Parathyroid adenoma (tissue), 2 donors: ENCODE results near the gene ASB2.

Experiments used
- H2AFZ ChIP-seq: fragments of 300-600 bp; sonication (generic); one replicate; pipeline ENCODE4 v1.7.0; 2017; ENCODE audit warnings: antibody characterized with exemption, mild to moderate bottlenecking
- H3K27ac ChIP-seq: fragments of 300-600 bp; sonication (generic); one replicate; pipeline ENCODE4 v1.7.0; 2017
- H3K27me3 ChIP-seq: fragments of 300-600 bp; sonication (generic); one replicate; pipeline ENCODE4 v1.7.0; 2017; ENCODE audit warnings: low read length; ENCODE audit not compliant: control insufficient read depth, insufficient read depth
- H3K36me3 ChIP-seq: fragments of 300-600 bp; sonication (generic); one replicate; pipeline ENCODE4 v1.7.0; 2017; ENCODE audit warnings: low read length; ENCODE audit not compliant: control insufficient read depth, insufficient read depth
- H3K4me1 ChIP-seq: fragments of 300-600 bp; sonication (generic); one replicate; pipeline ENCODE4 v1.7.0; 2017; ENCODE audit warnings: control low read depth
- H3K4me2 ChIP-seq: fragments of 300-600 bp; sonication (generic); one replicate; pipeline ENCODE4 v1.7.0; 2017; ENCODE audit warnings: low read length
- H3K4me3 ChIP-seq: fragments of 300-600 bp; sonication (generic); one replicate; pipeline ENCODE4 v1.7.0; 2017; ENCODE audit warnings: low read depth, low read length
- H3K79me2 ChIP-seq: fragments of 300-600 bp; sonication (generic); one replicate; pipeline ENCODE4 v1.7.0; 2017; ENCODE audit warnings: control low read depth
- H3K9ac ChIP-seq: fragments of 300-600 bp; sonication (generic); one replicate; pipeline ENCODE4 v1.7.0; 2017; ENCODE audit warnings: mild to moderate bottlenecking
- H3K9me3 ChIP-seq: fragments of 300-600 bp; sonication (generic); one replicate; pipeline ENCODE4 v1.7.0; 2017; ENCODE audit warnings: low read length; ENCODE audit not compliant: control insufficient read depth
- CTCF ChIP-seq: fragments of 300-600 bp; sonication (generic); IDR thresholded peaks from one replicate; pipeline ENCODE4 v1.7.0; 2017; ENCODE audit warnings: antibody characterized with exemption, mild to moderate bottlenecking
- donor health status: primary hyperparathyroidism.

ASB2 gene

DNA sequence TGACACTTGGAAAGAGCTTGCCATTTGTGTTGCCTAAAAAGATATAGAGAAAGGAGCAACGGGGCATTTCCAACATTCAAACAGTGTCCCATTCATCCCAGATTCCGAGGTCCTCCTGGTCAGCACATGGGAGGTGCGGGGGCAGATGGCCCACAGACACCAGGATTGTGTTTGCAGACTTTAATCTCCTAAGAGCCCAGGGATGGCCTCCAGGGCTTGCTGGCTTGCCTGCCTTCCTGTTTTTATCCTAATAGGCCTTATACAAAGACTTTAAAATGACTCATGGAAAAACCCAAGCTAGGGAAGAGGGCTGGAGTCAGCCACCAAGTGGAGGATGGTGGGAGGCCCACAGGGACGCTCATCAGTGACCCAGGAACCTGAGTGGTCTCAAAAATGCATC lies 70.7 kb downstream of the ASB2 start:
- Histone ChIP-seq H3K9me3 (no peaks in the 10 kb centered on the region), H3K4me1 (no peaks in the 10 kb centered on the region), H3K27me3 (no peaks in the 10 kb centered on the region), H3K4me2 (no peak overlapping the region), H3K79me2 (no peaks in the 10 kb centered on the region), H2AFZ (no peak overlapping the region), H3K4me3 (no peak overlapping the region), H3K36me3 (no peaks in the 10 kb centered on the region), H3K27ac (no peak overlapping the region), H3K9ac (no peak overlapping the region)
- TF ChIP-seq CTCF: no peak

DNA sequence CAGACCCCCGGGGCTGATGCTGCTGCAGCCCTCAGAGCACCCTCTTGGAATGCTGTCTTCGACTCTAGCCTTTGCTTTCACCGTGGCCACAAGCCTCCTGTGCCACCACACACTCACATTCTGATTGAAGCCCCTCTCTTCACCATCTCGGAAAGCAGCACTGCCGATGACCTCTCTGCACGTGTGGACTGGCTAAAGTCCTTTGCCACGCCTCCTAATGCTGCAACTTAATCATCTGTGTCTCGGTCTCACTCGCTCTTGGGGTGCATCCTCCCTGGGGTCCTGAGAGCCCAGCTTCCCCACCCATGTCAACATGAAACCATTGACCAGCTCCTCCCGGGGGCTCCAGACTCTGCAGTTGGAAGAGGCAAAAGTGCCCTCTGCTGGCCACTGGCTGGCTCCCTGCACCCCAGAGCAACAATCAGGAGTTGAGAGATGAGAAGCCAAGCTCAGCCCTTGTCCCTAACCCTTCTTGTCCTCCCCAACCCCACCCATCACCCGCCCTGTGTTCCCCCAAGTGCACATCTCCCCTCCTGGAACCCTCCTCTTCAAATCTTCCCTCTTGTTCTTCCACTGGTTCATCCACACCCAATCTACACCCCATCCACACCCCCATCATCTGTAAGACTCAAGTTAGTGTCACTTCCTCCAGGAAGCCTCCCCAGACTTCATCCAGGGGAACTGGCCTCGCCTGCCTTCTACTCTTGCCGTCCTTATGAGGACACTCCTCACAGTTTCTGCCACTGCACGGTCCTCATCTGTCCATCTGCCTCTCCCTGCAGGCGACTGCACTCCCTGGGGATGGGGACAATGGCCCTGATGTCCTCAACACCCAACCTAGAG lies 72.8 kb downstream of the ASB2 start:
- Histone ChIP-seq H3K36me3 (no peaks in the 10 kb centered on the region), H3K27ac (no peak overlapping the region), H3K79me2 (no peaks in the 10 kb centered on the region), H3K27me3 (no peaks in the 10 kb centered on the region), H3K4me3 (no peak overlapping the region), H3K4me1 (no peaks in the 10 kb centered on the region), H3K9ac (no peak overlapping the region), H2AFZ (no peak overlapping the region), H3K4me2 (no peak overlapping the region), H3K9me3 (no peaks in the 10 kb centered on the region)
- TF ChIP-seq CTCF: no peak

DNA sequence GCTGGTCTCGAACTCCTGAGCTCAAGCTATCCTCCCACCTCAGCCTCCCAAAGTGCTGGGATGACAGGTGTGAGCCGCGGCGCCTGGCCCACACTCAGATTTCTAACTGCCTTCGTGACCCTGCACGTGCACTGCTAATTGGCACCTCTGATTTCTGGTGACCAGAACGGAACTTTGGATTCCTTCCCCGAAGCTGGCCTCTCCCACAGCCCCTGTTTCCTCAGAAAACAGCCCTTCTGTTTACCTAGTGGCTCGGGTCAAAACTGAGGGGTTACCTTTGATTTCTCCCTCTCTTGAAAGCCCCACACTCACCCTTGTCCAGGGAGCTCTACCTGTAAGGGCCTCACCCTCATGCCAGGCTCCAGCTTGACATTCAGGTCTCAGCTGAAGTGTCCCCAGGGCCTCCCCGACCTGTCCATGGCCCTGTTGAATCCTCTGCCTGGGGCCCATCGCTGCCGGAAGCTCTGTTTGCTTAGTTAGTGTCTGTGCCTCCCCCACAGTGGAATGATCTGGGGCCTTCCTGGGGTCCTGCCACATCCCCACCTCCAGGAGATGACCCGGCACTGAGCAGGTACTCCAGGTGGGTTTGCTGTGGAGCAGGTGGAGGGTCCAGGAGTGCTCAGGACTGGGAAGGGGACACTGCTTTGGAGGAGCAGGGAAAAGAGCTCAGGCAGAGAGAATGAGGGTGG lies 73.6 kb downstream of the ASB2 start:
- no peaks in the 10 kb centered on the region for H3K9me3 ChIP-seq
- H3K4me2 ChIP-seq: no peak overlapping the region
- no peak overlapping the region for H2AFZ ChIP-seq
- no peaks in the 10 kb centered on the region for H3K27me3 ChIP-seq
- no peaks in the 10 kb centered on the region for H3K36me3 ChIP-seq
- no peaks in the 10 kb centered on the region for H3K4me1 ChIP-seq
- H3K4me3 ChIP-seq: no peak overlapping the region
- no peak overlapping the region for H3K9ac ChIP-seq
- no peaks in the 10 kb centered on the region for H3K79me2 ChIP-seq
- TF ChIP-seq CTCF: no peak
- no peak overlapping the region for H3K27ac ChIP-seq

DNA sequence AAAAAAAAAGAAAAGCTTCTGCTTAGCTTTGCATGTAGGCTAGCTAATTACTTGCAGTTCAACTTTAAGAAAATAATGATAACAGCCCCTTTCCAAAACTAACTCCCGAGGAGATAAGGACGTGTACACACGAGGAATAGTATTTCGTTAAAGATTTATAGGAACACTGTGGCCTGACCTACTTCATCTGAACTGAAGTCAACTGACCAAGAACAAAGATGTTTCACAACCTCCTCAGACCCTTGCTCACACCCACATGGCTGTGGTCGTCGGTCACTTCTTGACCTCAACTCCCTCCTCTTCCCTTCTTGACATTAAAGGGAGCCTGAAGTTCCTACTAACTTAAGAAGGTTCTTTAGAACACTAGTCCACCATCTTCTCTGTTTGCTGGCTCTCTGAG lies 74.6 kb downstream of the ASB2 start:
- Histone ChIP-seq H3K27me3 (no peaks in the 10 kb centered on the region), H3K79me2 (no peaks in the 10 kb centered on the region), H3K27ac (no peak overlapping the region), H3K4me1 (no peaks in the 10 kb centered on the region), H3K9me3 (no peaks in the 10 kb centered on the region), H3K4me2 (no peak overlapping the region), H2AFZ (no peak overlapping the region), H3K36me3 (no peaks in the 10 kb centered on the region), H3K9ac (no peak overlapping the region), H3K4me3 (no peak overlapping the region)
- no peak for TF ChIP-seq CTCF
